Measurements from ENCODE around the gene SERPING1. TPM values are rescaled to one million over a fixed set of nuclear protein-coding genes. Genes with fewer than 3 reads are reported as not detected.

SERPING1 gene
- total RNA-seq, 1 experiment from 2014 or later = 0.48 TPM

DNA sequence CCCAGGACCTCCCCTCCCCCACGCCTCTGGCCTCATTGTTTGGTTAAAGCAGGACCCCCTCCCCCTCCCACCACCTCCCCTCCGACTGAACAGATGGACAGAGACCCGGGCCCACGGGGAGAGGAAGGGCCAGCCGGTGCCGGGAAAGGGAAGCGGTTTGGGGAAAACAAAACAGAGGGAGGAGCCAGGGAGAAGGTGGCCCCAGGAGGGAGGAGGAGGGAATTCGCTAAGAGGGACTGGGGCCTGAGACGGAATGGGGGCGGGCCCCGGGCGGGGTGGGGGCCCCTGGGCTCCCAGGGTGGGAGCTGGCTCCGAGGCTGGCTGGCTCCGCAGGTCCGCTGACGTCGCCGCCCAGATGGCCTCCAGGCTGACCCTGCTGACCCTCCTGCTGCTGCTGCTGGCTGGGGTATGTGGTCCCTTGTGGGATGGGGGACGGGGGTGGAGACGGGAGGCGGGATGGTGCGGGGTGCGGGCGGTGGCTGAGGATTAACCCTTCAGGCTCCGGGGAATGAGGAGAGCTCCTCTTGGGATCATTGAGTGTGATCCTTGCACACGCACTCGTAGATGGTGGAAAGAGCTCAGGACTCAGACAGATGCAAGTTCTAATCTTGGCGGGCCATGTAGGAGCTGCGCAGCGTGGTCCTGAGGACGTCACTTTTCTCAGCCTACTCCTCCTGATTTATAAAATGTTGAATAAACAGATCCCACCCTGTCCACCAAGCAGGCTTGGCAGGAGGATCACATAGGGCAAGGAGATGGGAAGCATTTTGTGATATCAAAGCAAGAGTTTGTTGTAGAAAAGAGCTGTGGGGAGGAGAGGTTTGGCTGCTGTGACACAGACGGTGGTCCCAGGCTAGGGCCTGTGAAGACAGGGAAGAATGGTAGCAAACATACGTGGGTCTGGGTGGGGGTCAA, 688 bp downstream of the SERPING1 start:
- DNase-seq (ENCODE audit: low read depth) = peak; percentile 5

DNA sequence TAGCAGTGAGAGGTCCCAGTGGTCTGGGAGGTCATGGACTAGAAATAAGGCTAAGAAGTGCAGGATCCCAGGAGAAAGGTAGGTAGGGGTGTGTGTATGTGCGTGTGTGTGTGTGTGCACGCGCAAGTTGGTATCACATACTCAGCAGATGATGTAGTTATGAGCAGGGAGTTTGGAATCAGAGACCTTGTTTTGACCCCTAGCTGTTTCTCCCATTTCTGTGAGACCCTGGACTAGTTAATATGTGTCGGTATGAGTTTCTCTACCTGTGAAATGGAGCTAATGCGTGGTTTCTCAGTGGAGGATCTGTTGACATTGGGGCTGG, 1.3 kb downstream of the SERPING1 start:
- DNase-seq (ENCODE audit: low read depth) = no peak

- DNase-seq (ENCODE audit: low read depth) = no peak
Observed at GRCh38 chr11:57599381-57599780, 1.9 kb downstream of the SERPING1 start.

GRCh38 chr11:57601297-57601696, 3.8 kb downstream of the SERPING1 start:
- DNase-seq (ENCODE audit: low read depth) = no peak

DNA sequence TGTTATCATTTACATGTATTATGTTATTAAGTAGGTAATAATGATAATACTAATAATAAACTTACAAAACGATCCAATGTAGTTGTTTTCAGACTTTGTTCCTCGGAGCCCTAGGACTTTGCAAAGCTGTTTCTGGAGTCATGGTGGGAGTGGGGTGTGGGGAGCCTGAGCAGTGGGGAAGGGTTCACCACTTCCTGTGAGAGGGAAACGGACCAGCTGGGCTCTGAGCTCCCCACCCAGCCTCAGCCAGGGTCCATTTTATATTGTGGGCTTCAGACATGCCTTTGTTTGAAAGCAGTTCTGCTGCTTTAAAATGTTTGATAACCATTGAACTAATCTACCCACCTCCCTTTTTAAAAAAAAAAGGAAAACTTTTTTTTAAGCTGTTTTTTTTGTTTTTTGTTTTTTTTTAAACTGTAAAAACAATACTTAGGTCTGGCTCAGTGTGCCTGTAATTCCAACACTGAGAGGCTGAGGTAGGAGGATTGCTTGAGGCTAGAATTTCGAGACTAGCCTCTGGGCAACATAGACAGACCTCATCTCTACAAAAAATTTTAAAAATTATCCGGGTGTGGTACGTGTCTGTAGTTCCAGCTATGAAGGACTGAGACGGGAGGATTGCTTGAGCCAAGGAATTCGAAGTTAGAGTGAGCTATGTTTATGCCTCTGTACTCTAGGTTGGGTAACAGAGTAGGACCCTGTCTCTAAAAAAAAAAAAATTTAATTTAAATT, 7.0 kb downstream of the SERPING1 start:
- DNase-seq (ENCODE audit: low read depth) = peak; percentile 8

GRCh38 chr11:57605028-57605420, 7.5 kb downstream of the SERPING1 start:
- DNase-seq (ENCODE audit: low read depth) = no peak

DNA sequence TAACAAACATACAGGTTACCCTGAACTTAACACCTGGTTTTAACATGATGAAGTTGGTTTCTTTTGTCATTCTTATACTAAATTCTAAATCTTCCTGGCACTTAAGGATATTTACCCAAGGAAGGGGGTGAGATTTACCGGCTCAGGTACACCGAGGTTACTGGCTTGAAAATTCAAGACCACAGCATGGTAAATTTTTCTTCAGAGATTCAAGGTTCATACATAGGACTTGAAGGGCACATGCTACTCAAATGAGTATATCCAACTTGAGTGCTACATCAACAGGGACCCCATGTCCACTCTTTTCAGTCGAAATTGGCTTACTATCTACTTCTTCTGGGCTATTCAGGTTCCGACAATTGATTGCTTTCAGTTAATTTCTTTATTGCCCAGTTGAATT, 12.7 kb downstream of the SERPING1 start:
- no peak for DNase-seq (ENCODE audit: low read depth)

DNA sequence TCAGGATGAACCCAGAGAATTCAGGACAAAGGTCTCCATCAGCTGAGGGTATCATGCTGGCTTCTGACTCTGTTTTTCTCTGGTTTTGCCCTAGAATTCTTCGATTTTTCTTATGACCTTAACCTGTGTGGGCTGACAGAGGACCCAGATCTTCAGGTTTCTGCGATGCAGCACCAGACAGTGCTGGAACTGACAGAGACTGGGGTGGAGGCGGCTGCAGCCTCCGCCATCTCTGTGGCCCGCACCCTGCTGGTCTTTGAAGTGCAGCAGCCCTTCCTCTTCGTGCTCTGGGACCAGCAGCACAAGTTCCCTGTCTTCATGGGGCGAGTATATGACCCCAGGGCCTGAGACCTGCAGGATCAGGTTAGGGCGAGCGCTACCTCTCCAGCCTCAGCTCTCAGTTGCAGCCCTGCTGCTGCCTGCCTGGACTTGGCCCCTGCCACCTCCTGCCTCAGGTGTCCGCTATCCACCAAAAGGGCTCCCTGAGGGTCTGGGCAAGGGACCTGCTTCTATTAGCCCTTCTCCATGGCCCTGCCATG, 16.8 kb downstream of the SERPING1 start:
- DNase-seq (ENCODE audit: low read depth) = no peak

- no peak for DNase-seq (ENCODE audit: low read depth)
Observed at GRCh38 chr11:57615308-57615707, 17.8 kb downstream of the SERPING1 start.

DNA sequence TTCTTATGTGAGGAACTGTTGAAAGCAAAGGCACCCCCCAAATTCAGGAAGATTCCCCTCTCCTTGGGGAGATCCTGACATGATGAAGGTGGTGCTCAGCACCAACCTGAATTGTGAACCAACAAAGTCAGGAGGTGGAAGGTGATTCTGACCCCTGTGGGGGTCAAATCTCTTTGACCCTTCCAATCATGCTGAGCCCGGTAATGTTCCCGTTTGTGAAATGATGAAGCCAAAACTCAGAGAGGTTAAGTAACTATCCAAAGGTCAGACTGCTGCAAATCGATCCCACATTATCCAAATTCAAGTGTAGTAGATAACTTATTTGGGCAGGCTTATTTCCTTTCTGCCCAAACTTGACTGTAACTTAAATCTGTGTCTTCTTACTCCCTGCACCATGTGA, 19.1 kb downstream of the SERPING1 start:
- DNase-seq (ENCODE audit: low read depth) = no peak

GRCh38 chr11:57618438-57618837, 21.0 kb downstream of the SERPING1 start:
- no peak for DNase-seq (ENCODE audit: low read depth)

DNA sequence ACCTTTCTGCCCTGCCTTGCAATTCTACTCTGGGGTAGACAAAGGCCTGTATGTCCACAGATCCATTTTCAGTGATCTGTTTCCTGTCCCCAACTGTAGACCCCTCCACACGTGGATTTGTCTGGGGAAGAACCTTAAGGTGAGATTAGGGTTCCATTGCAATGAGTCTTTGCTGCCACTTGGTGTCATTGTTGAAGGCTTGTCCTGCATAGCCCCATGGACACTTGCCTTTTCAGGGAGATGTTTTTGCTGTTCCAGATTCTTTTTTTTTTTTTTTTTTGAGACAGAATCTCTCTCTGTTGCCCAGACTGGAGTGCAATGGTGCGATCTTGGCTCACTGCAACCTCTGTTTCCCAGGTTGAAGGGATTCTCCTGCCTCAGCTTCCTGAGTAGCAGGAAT, 21.8 kb downstream of the SERPING1 start:
- DNase-seq (ENCODE audit: low read depth) = no peak

DNA sequence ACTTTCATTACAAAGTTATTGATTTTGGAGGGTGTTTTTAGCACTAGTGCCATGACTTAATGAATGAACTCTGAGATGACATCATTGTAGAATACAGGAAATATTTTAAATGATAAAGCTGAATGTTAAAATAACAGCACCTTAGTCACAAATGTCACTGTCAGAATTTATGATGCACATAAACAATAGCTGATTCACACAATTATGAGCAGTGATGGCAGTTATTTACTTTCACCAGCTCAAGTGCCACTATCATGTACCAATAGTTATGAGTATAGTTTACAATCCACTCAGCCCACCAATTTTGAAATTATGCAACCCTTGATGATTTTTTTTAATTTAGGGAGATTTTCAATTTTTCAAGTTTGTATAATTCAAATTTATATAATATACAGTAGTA, 23.0 kb downstream of the SERPING1 start:
- DNase-seq (ENCODE audit: low read depth) = no peak

DNA sequence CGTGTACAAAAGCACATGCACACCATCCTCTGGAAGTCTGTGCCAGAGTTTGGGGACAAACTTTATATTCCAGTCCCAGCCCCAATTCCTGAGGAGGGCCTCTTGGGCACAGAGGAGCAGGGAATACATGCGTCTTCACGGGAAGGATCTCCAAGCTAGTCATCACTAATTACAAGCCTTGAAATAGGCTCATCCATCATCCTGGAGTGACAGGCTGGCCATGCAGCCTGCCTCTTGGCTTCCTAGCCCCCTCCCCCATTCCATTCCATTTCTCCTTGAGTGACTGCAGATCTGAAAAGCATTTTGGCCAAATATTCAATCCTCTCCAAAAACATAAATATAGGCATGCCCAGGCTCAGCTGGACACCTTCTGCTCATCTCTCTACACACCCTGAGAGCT, 24.8 kb downstream of the SERPING1 start:
- no peak for DNase-seq (ENCODE audit: low read depth)

GRCh38 chr11:57624864-57625263, 27.4 kb downstream of the SERPING1 start:
- no peak for DNase-seq (ENCODE audit: low read depth)

DNA sequence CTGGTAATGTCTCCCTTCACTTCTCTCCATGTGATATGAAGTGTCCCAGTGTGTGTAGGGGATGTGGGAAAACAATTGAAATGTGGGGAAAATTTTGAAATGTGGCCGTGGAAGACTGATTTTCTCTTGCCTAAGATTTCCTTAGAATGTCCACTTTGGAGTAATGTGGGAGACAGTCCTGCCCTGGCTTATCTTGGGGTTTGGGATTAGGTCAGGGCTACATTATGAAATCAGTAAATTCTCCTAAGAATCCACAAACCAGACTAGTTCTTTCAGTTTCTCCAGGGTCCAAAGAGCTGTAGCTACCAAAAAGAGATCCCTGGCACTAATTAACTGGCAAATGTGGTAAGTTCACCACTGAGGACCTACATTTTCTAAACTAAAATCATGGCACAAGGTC, 29.4 kb downstream of the SERPING1 start:
- no peak for DNase-seq (ENCODE audit: low read depth)

- no peak for DNase-seq (ENCODE audit: low read depth)
Observed at GRCh38 chr11:57630171-57630570, 32.7 kb downstream of the SERPING1 start.

DNA sequence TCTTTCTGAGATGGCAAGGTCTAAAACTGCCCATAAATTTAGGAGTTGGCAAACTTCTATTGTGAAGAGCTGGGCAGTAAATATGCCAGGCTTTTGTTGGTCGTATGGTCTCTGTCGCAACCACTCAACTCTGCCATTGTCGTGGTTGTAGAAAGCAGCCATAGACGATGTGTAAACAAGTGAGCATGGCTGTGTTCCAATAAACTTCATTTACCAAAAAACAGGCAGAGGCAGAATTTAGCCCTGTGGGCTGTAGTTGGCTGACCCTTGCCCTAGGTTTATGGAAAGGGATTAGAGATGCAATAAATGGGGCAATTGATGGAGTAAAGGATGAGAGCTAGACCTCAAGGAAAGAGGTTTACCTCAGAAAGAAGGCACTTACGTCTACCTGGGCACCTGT, 34.6 kb downstream of the SERPING1 start:
- DNase-seq (ENCODE audit: low read depth) = no peak

DNA sequence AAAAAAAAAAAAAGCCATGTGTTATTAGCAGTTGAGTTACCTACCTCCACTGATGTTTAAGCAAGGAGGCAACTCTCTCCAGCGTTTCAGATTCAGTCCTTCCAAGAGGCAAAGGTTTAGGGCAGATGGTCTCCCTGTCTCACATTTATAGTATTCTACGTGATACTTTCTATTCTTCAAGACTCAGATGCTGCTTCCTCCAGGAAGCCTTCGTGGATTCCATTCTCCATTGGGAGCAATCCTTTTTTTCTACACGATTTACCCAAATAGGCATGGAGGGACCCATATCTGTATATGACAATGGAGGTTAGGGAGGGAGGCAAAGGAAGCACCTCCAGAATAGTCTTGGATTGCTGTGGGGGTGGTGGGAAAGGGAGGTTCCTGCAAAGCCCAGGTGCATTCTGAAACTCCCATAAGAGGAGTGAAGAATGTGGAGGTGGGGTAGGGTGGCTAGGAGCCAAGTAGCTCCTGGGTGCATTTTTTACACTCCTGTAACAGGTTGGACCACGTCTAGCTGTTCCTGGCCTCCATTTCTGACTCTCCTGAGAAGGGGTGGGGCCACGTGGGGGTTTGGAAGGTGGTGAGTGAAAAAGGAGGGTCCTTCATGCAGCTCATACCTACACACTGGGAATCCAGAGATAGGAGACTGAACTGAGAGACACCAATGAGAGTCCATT, 36.0 kb downstream of the SERPING1 start:
- DNase-seq (ENCODE audit: low read depth) = no peak

DNA sequence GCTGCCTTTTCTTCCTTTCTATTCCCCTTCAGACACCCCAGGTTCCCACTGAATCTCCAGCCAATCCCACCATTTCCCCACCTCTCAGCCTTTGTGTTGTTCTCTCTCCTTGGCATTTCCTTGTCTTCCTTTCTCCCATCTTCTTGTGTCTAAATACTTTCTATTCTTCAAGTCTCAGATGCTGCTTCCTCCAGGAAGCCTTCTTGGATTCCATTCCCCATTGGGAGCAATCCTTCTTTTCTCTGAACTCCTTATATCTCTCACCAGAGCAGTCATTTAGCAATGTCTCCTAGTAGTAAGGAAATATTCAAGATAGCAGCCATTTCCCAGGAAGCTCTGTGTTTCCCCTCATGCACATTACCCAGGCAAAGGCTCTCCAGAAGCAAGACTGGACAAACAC, 36.8 kb downstream of the SERPING1 start:
- no peak for DNase-seq (ENCODE audit: low read depth)

GRCh38 chr11:57635246-57635645, 37.8 kb downstream of the SERPING1 start:
- DNase-seq (ENCODE audit: low read depth) = no peak

- DNase-seq (ENCODE audit: low read depth) = peak; percentile 82
Observed at GRCh38 chr11:57637626-57638004, 40.1 kb downstream of the SERPING1 start.
